Stimulated activated CD4-positive, alpha-beta T cell treated with anti-CD3 and anti-CD28 coated beads, TNF-alpha, amount 100 ng/mL, for 4 hours (primary cell): ENCODE measurements around the gene PRSS3.
"Not testable (repeated sequence)": the region's sequence is repeated elsewhere in the genome, so short reads cannot be mapped to it uniquely, and the experiment has no call there.

Source experiments
- DNase-seq, 3 experiments: peaks; one replicate each; pipeline ENCODE4 v3.0.0-alpha.2; 2020; ENCODE audit warnings: low read depth in 3 of 3

PRSS3 gene

DNA sequence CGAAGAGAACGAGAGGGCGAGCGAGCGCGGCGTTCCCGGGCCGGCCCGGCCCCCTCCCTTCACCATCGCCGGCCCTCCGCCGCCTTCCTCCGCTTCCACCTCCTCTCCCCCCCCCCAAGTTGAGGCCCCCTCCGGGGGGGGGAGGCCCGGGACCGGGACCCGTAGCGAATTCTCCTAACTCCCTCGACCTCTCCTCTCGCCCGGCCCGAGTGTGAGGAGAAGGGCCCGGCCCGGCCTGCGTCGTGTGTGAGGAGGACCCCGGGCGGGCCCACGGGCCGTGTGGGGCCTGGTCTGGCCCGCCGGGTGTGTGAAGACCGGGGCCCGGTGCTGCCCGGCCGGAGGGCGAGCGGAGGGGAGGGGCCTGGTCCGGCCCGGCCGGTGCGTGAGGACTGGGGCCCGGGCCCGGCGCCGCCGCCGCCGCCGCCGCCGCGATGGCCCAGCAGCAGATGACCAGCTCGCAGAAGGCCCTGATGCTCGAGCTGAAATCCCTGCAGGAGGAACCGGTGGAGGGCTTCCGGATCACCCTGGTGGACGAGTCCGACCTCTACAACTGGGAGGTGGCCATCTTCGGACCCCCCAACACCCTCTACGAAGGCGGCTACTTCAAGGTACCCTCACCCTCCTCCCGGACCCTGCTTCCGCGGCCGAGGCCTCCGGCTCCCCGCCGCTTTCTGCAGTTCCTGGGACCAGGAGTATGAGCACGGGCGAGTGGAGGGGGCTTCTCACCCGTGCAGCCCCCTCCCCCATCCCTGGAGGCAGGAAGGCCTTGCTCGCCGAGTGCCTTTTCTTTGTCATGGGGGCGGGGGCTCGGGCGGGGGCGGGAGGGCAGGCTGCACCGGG lies 22.2 kb downstream of the PRSS3 start:
- peak in 2 of 3 experiments; percentile 33 to 34 for DNase-seq

GRCh38 chr9:33818167-33818846 lies 22.9 kb downstream of the PRSS3 start:
- DNase-seq, result peak in 1 of 3 experiments; percentile 33

DNA sequence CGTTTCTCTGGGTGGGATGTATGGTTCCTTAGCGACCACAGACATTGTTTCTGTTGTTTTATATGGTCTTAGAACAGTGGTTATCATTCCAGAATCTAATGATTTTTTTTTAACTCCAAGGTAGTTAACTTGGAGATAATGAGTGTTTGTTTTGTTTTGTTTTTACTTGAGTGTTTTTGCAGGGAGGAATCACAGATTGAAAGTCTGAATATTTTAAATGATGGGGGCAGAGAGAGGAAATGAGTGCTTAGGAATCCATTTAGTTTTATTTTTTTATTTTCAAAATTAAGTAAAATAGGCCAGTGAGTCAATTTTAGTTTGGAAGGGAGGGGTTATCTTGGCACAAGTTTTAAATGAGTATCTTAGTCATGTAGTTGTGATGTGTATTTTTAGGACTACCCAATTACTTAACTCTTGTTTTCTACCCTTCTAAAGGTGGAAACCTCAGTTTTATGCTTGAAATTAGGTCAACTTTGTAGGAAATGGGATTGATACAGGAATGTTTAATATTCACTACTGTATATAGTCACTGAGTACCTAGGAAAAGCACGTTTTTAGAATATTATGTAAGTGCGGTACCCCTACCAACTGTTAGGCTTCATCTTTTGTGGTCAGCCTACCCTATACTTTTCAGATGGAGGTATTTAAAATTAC lies 23.6 kb downstream of the PRSS3 start:
- DNase-seq, result no peak

DNA sequence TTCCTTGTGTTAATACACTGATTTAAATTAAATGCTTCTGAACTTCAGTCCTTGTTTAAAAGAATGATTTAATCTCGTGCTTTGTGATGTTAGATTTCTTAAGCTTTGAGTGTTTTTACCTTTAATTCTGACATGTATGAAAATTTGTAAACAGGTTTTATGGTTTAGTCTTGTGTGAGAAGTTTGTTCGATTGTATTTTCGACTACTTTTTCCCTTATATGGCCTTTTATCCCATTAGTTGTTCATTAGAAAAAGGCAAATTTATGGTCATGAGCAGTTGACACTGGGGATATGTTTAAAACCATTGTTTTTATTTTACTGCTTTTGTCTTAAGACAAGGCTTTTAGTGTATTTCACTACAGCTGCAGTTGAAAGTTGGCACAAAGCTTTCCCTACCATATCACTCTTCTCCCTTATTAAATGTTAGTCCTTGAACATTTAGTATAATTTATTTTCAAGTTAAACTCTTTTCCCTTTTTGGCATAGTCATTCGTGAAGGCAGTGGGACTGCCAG lies 24.9 kb downstream of the PRSS3 start:
- DNase-seq, result no peak

DNA sequence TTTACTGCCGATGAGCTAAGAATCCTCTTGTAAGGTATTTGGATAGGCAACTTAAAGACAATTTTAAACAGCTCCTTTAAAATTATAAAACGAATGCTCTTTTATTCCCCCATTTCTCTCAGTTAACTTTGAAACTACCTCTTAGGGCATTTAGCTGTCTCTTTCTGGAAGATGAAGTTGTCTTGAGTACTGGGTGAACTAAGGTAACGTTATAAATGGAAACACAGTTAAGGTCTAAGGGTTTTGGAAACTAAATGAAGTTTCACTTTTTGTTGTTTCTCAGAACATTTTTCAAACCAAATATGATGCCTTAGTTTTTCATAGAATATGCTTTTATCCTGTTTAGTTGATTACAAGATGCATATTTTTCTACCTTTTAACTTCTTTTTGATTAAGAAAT lies 28.4 kb downstream of the PRSS3 start:
- DNase-seq, result no peak

DNA sequence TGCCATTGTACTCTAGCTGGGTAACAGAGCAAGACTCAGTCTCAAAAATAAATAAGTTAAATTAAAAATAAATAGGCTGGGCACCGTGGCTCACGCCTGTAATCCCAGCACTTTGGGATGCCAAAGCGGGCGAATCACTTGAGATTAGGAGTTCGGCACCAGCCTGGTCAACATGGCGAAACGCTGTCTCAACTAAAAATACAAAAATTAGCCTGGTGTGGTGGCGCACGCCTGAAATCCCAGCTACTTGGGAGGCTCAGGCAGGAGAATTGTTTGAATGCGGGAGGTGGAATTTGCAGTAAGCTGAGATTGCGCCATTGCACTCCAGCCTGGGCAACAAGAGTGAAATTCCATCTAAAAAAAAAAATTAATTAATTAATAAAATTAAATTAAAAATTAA lies 31.9 kb downstream of the PRSS3 start:
- DNase-seq, result not testable (repeated sequence)

GRCh38 chr9:33829641-33830230 lies 34.4 kb downstream of the PRSS3 start:
- DNase-seq, result not testable (repeated sequence)

DNA sequence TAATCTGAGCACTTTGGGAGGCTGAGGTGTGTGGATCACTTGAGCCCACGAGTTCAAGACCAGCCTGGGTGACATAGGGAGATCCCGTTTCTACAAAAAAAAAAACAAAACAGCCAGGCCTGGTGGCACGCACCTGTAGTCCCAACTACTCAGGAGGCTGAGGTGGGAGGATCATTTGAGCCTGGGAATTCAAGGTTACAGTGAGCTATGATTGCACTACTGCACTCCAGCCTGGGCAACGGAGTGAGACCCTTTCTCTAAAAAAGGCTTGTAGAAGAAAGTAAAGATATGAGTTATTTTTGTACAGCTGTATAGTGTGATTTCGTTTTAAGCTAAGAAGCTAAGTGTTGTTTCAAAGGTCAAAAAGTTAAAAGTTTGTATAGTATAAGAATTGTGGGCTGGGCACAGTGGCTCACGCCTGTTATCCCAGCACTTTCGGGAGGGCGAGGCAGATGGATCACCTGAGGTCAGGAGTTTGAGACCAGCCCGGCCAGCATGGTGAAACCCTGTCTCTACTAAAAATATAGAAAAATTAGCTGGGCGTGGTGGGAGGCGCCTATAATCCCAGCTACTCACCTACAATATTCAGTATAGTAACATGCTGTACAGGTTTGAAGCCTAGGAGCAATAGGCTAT lies 40.4 kb downstream of the PRSS3 start:
- no peak for DNase-seq

DNA sequence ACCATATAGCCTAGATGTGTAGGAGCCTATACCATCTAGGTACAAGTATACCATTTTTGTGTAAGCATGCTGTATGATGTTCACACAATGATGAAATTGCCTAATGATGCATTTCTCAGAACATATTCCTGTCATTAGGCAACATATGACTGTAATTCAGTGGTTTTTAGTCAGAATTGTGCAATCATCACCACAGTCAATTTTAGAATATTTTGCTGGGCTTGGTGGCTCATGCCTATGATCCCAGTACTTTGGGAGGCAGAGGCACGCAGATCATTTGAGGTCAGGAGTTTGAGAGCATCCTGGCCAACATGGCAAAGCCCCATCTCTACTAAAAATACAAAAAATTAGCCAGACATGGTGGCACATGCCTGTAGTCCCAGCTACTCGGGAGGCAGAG lies 40.9 kb downstream of the PRSS3 start:
- not testable (repeated sequence) for DNase-seq

DNA sequence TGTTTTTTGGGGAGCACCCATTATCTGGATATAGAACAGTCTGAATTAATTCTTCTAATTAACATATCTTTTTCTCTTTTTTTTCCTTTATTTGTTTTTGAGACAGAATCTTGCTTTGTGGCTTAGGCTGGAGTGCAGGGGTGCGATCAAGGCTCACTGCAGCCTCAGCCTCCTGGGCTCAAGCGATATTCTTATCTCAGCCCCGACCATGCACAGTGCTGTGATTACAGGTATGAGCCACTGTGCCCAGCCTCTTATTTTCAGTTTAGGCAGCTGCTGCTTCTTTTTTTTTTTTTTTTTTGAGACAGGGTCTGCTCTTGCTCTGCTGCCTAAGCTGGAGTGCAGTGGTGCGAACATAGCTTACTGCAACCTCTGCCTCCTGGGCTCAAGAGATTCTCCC lies 41.8 kb downstream of the PRSS3 start:
- DNase-seq, result no peak

DNA sequence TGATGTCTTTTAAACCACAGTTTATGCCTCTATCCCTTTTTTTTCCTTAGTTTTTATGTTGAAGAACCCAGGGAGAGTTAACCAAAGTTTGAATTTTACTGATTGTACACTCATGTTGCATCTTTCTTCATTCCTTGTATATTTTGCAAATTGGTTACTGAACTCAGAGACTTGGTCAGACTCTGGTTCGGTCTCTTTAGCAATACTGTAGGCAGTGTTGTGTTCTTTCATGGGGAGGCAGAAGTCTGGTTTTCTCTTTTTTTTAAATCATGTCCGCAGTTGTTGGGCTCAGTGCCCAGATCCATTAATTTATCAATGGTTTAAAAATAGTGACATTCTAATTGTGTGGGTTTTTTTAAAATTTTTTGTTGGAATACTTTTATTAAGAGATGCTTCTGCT lies 45.0 kb downstream of the PRSS3 start:
- no peak for DNase-seq

DNA sequence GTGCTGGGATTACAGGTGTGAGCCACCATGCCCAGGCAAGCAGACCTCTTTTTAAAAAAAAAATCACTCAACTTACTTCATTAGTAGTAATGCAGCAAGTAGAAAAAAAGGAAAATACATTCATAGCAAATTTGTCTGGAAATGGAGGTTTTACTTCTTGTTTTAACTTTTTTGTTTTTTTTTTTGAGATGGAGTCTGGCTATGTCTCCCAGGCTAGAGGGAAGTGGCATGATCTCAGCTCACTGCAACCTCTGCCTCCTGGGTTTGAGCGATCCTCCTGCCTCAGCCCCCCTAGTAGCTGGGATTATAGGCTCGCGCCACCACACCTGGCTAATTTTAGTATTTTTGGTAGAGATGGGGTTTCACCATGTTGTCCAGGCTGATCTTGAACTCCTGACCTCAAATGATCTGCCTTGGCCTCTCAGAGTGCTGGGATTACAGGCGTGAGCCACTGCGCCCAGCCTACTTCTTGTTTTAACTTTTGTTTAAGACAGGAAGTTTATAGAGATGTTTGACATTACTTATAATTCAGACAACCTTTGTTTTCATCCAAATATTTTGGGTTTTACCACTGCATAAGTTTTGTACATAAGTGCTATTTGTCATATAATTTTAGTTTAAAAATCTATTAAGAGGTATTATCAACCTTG lies 48.1 kb downstream of the PRSS3 start:
- DNase-seq, result no peak

- no peak for DNase-seq
These were observed 50.9 kb downstream of the PRSS3 start for GRCh38 chr9:33846231-33846630.

- DNase-seq, result not testable (repeated sequence)
These were observed 52.5 kb downstream of the PRSS3 start for GRCh38 chr9:33847894-33848205.
